ENCODE measurements around the gene TMEM106A. TPM values are rescaled to one million over a fixed set of nuclear protein-coding genes. Genes with fewer than 3 reads are reported as not detected.

TMEM106A gene
- total and polyA plus RNA-seq, 9 of the 15 experiments (the other 6 are each of a cell fraction or from before 2014, with no cell fraction given) = 0.03 to 0.29 (median 0.15) TPM

GRCh38 chr17:43170140-43170765 is 41.4 kb upstream of the TMEM106A start (continued):
- no peak for TF ChIP-seq CCNT2 (IDR thresholded peaks at IDR 0.05; ENCODE audit: borderline replicate concordance, extremely low read depth, insufficient read length, low read depth, low read length)
- peak; percentile 66; the same call in 1 of the 2 replicates for TF ChIP-seq SUPT5H (IDR thresholded peaks at IDR 0.05)
- no peak for TF ChIP-seq ZNF280B (CRISPR knock-in tag; IDR thresholded peaks at IDR 0.05)
- TF ChIP-seq JUNB (CRISPR knock-in tag; conservative IDR thresholded peaks at IDR 0.05) = no peak
- TF ChIP-seq ZNF263 (CRISPR knock-in tag; IDR thresholded peaks at IDR 0.05; ENCODE audit: borderline replicate concordance) = peak; percentile 67; the same call in 1 of the 2 replicates
- TF ChIP-seq SMC3 (conservative IDR thresholded peaks at IDR 0.05; ENCODE audit: insufficient read depth, low read depth, low read length) = no peak
- TF ChIP-seq NCOR1 (IDR thresholded peaks at IDR 0.05) = no peak
- peak; percentile 83 for TF ChIP-seq ZBTB40 (IDR thresholded peaks at IDR 0.05)
- no peak for TF ChIP-seq ZBTB40 (CRISPR knock-in tag; IDR thresholded peaks at IDR 0.05)
- no peak for TF ChIP-seq DIDO1 (tag; IDR thresholded peaks at IDR 0.05; ENCODE audit: low read depth)
- TF ChIP-seq CREB3L1 (IDR thresholded peaks at IDR 0.05; ENCODE audit: borderline replicate concordance, low read depth) = peak; percentile 9; the same call in 1 of the 2 replicates
- TF ChIP-seq FOXJ3 (CRISPR knock-in tag; IDR thresholded peaks at IDR 0.05) = no peak

All from K562 (cell line).